ENCODE results near the gene LRRC8A.
"Not testable (repeated sequence)": the region's sequence is repeated elsewhere in the genome, so short reads cannot be mapped to it uniquely, and the experiment has no call there.

Gene LRRC8A

DNA sequence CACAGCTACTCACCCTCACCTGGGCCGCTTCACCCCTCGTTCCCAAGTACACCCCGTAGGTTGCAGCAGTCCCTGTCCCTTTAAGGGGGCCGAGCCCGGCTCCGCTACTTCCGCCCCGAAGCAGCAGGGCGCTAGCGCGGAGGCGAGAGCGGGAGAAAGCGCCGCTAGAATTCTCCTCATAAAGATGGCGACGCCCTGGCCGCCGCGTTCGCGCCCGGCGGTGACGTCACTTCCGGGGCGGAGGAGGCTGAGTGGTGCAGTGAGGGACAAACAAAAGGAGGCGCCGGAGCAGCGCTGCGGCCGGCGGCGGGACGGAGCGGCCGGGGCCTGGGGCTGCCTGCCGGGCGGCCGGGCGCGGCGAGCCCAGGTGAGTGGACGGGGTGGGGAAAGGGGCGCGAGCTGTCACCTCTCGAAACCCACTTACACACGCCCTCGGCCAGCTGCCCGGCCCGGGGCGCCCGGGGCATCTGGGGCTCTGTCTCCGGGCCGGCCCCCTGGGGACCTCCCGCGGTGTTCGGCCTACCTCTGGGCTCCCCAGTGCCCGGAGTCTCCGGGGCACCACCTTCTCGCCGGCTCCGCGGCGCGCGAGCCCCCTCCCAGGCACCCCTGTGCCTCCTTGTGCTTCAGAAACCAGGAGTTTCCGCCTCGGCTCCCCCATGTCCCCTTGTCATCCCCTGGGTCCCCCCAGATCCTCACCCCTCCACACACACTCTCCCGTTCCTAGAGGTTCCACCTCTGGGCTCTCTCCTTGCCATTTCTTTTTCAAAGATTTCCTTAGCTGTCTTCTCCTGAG is at the start of gene LRRC8A, which contains the start of gene KYAT1:
TSS of gene LRRC8A (plus strand) at position 250 of the 793 bp plus-strand sequence. CDS start 25,032 bp downstream, outside the sequence.
TSS of gene KYAT1 (minus strand) at position 67 of the 793 bp plus-strand sequence. CDS start 36,545 bp downstream, outside the sequence.
- Histone ChIP-seq H3K9me3 (ENCODE audit: control insufficient read depth in 5 of 5, low read length in 5 of 5) (no peaks in the 10 kb centered on the region), H3K36me3 (ENCODE audit: control insufficient read depth in 5 of 5, insufficient read depth in 5 of 5, low read length in 5 of 5) (peaks cover 0 to 19% (median 15%) of the 10 kb centered on the region in 5 donors), H3K27ac (ENCODE audit: low read depth, low read length) (peak within 1 kb of the TSS; percentile 84), H3K4me3 (ENCODE audit: low read depth in 1 of 5, low read length in 5 of 5) (peak within 1 kb of the TSS; percentile 76 to 94 (median 88)), H3K27me3 (ENCODE audit: control insufficient read depth in 5 of 5, insufficient read depth in 4 of 5, low read length in 5 of 5) (no peaks in the 10 kb centered on the region), H3K9ac (ENCODE audit: low read length in 5 of 5) (peak within 1 kb of the TSS; percentile 83 to 95 (median 87)), H3K4me1 (ENCODE audit: control insufficient read depth in 5 of 5, insufficient read depth in 5 of 5, low read length in 5 of 5) (peaks cover 16 to 69% (median 55%) of the 10 kb centered on the region in 5 donors)

DNA sequence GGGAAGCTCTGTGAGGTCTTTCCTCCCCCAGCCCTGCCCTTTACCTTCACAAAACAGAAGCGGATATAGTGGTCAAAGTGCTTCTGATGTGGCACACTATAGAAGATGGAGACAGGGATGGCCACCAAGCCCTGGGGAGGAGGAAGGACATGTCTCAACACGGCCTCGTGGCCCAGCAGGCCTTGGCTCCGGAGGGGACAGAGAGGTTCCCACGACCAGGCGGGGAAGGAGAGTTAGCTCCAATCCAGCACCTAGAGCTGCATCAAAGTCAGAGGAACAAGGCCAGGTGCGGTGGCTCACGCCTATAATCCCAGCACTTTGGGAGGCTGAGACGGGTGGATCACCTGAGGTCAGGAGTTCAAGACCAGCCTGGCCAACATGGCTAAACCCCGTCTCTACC is 48.2 kb upstream of the LRRC8A start:
- peaks cover 0 to 10% (median 5%) of the 10 kb centered on the region in 5 donors for H3K36me3 ChIP-seq (ENCODE audit: control insufficient read depth in 5 of 5, insufficient read depth in 5 of 5, low read length in 5 of 5)
- peaks cover 0 to 16% (median 13%) of the 10 kb centered on the region in 5 donors for H3K4me1 ChIP-seq (ENCODE audit: control insufficient read depth in 5 of 5, insufficient read depth in 5 of 5, low read length in 5 of 5)

DNA sequence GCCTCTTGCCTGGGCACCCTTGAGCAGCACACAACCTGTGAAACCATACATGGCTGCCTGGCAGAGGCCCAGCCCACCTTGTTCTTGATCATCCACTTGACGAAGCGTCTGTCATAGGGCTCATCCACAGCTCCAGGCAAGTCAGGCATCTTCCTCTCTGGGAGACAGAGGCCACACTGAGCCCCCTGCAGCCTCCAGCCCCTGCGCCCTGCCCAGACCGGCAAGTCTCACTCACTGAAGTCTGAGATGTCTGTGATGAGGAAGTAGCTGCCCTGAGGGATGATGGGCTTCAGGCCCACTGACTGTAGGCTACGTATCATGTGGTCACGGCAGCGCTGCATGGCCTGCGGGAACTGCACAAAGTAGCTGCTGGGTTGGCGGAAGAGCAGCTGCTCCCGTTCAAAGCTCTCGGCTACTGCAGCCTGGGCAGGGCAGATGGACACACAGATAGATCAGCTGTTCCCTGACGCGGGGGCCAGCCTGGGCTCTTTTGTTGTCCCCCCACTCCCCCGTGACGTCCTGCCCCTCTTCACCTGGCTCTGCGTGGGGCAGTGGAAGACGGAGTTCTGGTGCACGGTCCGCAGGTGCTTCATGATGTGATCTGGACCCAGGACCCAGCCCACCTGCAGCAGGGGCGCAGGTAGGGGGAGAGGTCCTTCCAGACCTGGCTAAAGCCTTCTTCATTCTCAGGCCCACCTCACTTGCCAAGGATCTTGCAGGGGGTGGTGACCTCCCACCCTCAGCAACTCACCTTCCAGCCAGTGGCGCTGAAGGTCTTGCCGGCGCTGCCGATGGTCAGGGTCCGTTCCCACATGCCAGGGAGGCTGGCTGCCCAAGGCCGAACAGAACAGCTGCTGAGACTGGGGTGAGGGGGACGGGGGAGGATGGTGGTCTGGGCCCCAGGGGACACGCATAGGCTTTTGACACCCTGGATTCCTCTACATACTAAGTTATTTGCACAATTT is 46.4 kb upstream of the LRRC8A start:
- no peaks in the 10 kb centered on the region for H3K27me3 ChIP-seq (ENCODE audit: control insufficient read depth in 5 of 5, insufficient read depth in 4 of 5, low read length in 5 of 5)
- no peaks in the 10 kb centered on the region for H3K4me1 ChIP-seq (ENCODE audit: control insufficient read depth in 5 of 5, insufficient read depth in 5 of 5, low read length in 5 of 5)
- no peaks in the 10 kb centered on the region for H3K9me3 ChIP-seq (ENCODE audit: control insufficient read depth in 5 of 5, low read length in 5 of 5)
- H3K9ac ChIP-seq (ENCODE audit: low read length in 5 of 5), result no peak overlapping the region
- no peak overlapping the region for H3K27ac ChIP-seq (ENCODE audit: low read depth, low read length)
- H3K36me3 ChIP-seq (ENCODE audit: control insufficient read depth in 5 of 5, insufficient read depth in 5 of 5, low read length in 5 of 5), result peaks cover 0 to 10% (median 5%) of the 10 kb centered on the region in 5 donors
- H3K4me3 ChIP-seq (ENCODE audit: low read depth in 1 of 5, low read length in 5 of 5), result no peak overlapping the region

More for the DNA sequence above, 48.2 kb upstream of the LRRC8A start:
- H3K9me3 ChIP-seq (ENCODE audit: control insufficient read depth in 5 of 5, low read length in 5 of 5), result no peaks in the 10 kb centered on the region
- H3K27ac ChIP-seq (ENCODE audit: low read depth, low read length), result no peak overlapping the region
- H3K9ac ChIP-seq (ENCODE audit: low read length in 5 of 5), result no peak overlapping the region
- H3K4me3 ChIP-seq (ENCODE audit: low read depth in 1 of 5, low read length in 5 of 5), result no peak overlapping the region
- no peaks in the 10 kb centered on the region for H3K27me3 ChIP-seq (ENCODE audit: control insufficient read depth in 5 of 5, insufficient read depth in 4 of 5, low read length in 5 of 5)

DNA sequence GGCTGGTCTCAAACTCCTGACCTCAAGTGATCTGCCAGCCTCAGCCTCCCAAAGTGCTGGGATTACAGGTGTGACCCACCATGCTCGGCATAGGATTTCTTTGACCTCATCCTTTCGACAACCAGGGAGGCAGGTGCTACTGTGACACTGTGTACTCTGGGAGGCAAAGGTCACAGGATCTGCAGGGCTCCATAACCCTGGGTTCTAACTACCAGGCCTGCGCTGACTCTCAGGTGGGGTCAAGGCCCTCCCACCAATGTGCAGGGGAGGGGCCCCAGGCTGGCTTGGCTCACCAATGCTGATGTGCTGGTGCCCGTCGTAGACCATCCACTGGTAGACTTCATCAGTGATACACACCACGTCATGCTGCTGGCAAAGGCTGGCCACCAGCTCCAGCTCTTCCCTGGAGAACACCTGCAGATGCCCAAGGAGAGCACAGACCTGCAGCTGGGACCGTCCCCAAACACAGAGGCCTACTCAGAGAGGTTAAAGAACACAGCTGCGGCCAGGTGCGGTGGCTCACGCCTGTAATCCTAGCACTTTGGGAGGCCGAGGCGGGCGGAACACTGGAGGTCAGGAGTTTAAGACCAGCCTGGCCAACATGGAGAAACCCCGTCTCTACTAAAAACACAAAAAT is 45.3 kb upstream of the LRRC8A start:
- Histone ChIP-seq H3K9me3 (ENCODE audit: control insufficient read depth in 5 of 5, low read length in 5 of 5) (no peaks in the 10 kb centered on the region), H3K4me3 (ENCODE audit: low read depth in 1 of 5, low read length in 5 of 5) (no peak overlapping the region), H3K36me3 (ENCODE audit: control insufficient read depth in 5 of 5, insufficient read depth in 5 of 5, low read length in 5 of 5) (peaks cover 0 to 10% (median 5%) of the 10 kb centered on the region in 5 donors), H3K9ac (ENCODE audit: low read length in 5 of 5) (no peak overlapping the region), H3K27me3 (ENCODE audit: control insufficient read depth in 5 of 5, insufficient read depth in 4 of 5, low read length in 5 of 5) (no peaks in the 10 kb centered on the region), H3K27ac (ENCODE audit: low read depth, low read length) (no peak overlapping the region), H3K4me1 (ENCODE audit: control insufficient read depth in 5 of 5, insufficient read depth in 5 of 5, low read length in 5 of 5) (no peaks in the 10 kb centered on the region)

DNA sequence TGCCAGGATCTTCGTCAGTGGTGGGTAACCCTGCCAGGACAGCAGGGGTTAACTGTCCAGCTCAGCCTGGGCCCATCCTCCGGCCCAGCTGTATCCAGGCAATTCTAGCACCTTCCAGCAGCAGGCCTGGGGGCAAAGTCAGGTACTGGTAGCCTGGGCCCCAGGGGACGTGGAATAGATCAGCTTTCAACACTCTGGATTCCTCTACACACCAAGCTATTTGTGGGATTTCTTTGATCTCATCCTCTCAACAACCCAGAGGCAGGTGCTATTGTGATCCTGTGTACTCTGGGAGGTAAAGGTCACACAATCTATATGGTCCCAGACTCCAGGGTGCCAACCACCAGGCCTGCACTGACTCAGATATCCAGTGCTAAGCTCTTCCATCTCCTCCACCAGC is 43.6 kb upstream of the LRRC8A start:
- H3K9me3 ChIP-seq (ENCODE audit: control insufficient read depth in 5 of 5, low read length in 5 of 5), result no peaks in the 10 kb centered on the region
- no peaks in the 10 kb centered on the region for H3K4me1 ChIP-seq (ENCODE audit: control insufficient read depth in 5 of 5, insufficient read depth in 5 of 5, low read length in 5 of 5)
- H3K36me3 ChIP-seq (ENCODE audit: control insufficient read depth in 5 of 5, insufficient read depth in 5 of 5, low read length in 5 of 5), result peaks cover 0 to 13% (median 6%) of the 10 kb centered on the region in 5 donors
- no peak overlapping the region for H3K27ac ChIP-seq (ENCODE audit: low read depth, low read length)
- H3K4me3 ChIP-seq (ENCODE audit: low read depth in 1 of 5, low read length in 5 of 5), result no peak overlapping the region
- H3K9ac ChIP-seq (ENCODE audit: low read length in 5 of 5), result no peak overlapping the region
- H3K27me3 ChIP-seq (ENCODE audit: control insufficient read depth in 5 of 5, insufficient read depth in 4 of 5, low read length in 5 of 5), result no peaks in the 10 kb centered on the region

DNA sequence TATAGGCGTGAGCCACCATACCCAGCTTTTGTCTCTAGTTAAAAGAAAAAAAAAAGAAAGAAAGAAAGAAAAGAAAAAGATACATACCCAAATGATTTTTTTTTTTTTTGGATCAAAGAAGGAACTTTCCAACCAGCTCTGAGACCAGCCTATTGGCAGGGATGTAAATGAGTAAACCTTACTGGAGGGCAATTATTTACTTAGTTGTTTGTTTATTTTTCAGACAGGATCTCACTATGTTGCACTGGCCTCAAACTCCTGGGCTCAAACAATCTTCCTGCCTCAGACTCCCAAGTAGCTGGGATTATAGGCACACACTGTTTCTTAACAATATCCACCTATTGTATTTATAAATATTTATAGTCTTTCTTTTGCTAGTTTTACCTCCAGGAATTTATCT is 41.4 kb upstream of the LRRC8A start:
- Histone ChIP-seq H3K9me3 (ENCODE audit: control insufficient read depth in 5 of 5, low read length in 5 of 5) (no peaks in the 10 kb centered on the region), H3K9ac (ENCODE audit: low read length in 5 of 5) (no peak overlapping the region), H3K36me3 (ENCODE audit: control insufficient read depth in 5 of 5, insufficient read depth in 5 of 5, low read length in 5 of 5) (peaks cover 0 to 9% (median 6%) of the 10 kb centered on the region in 5 donors), H3K4me3 (ENCODE audit: low read depth in 1 of 5, low read length in 5 of 5) (no peak overlapping the region), H3K27ac (ENCODE audit: low read depth, low read length) (no peak overlapping the region), H3K27me3 (ENCODE audit: control insufficient read depth in 5 of 5, insufficient read depth in 4 of 5, low read length in 5 of 5) (no peaks in the 10 kb centered on the region), H3K4me1 (ENCODE audit: control insufficient read depth in 5 of 5, insufficient read depth in 5 of 5, low read length in 5 of 5) (no peaks in the 10 kb centered on the region)

DNA sequence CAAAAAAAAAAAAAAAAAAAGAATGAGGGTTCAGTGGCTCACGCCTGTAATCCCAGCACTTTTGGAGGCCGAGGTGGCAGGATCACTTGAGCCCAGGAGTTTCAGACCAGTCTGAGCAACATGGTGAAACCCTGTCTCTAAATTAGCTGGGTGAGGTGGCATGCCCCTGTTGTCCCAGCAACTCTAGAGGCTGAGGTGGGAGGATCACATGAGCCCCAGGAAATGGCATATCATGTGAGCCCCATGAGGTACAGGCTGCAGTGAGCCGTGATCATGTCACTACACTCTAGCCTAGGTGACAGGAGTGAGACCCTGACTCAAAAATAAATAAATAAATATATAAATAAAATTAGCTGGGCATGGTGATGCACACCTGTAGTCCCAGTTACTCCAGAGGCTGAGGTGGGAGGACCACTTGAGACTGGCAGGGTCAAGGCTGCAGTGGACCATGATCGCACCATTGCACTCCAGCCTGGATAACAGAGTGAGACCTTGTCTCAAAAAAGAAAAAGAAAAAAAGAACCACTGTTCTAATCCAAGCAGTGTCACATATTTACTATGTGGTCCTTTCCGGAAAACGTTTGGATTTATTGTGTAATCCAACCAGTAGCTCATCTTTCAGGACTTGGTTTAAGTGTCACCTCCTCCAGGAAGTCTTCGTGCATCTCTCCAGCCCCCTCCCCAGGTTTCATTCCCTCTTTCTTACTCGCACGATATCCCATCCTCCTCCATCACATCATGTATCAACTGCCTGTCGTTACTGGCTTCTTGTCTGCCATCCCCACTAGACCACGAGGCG is 40.0 kb upstream of the LRRC8A start:
- Histone ChIP-seq H3K4me3 (ENCODE audit: low read depth in 1 of 5, low read length in 5 of 5) (no peak overlapping the region), H3K9ac (ENCODE audit: low read length in 5 of 5) (no peak overlapping the region), H3K9me3 (ENCODE audit: control insufficient read depth in 5 of 5, low read length in 5 of 5) (no peaks in the 10 kb centered on the region), H3K36me3 (ENCODE audit: control insufficient read depth in 5 of 5, insufficient read depth in 5 of 5, low read length in 5 of 5) (peaks cover 0 to 7% (median 6%) of the 10 kb centered on the region in 5 donors), H3K4me1 (ENCODE audit: control insufficient read depth in 5 of 5, insufficient read depth in 5 of 5, low read length in 5 of 5) (no peaks in the 10 kb centered on the region), H3K27me3 (ENCODE audit: control insufficient read depth in 5 of 5, insufficient read depth in 4 of 5, low read length in 5 of 5) (no peaks in the 10 kb centered on the region), H3K27ac (ENCODE audit: low read depth, low read length) (no peak overlapping the region)

DNA sequence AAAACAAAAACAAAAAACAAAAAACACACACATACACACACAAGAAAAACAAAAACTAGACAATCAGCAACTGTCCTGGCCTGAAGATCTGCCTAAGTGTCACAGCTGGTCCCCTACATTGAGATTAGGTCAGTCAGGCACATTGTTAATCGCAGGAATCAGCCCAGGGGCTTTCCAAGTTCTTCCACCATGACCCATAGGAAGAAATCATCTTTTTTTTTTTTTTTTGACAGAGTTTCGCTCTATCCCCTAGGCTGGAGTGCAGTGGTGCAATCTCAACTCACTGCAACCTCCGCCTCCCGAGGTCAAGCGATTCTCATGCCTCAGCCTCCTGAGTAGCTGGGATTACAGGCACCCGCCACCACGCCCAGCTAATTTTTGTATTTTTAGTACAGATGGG is 38.8 kb upstream of the LRRC8A start:
- H3K4me3 ChIP-seq (ENCODE audit: low read depth in 1 of 5, low read length in 5 of 5); H3K9me3 ChIP-seq (ENCODE audit: control insufficient read depth in 5 of 5, low read length in 5 of 5); H3K27me3 ChIP-seq (ENCODE audit: control insufficient read depth in 5 of 5, insufficient read depth in 4 of 5, low read length in 5 of 5); H3K9ac ChIP-seq (ENCODE audit: low read length in 5 of 5); H3K27ac ChIP-seq (ENCODE audit: low read depth, low read length); H3K36me3 ChIP-seq (ENCODE audit: control insufficient read depth in 5 of 5, insufficient read depth in 5 of 5, low read length in 5 of 5); H3K4me1 ChIP-seq (ENCODE audit: control insufficient read depth in 5 of 5, insufficient read depth in 5 of 5, low read length in 5 of 5): not testable (repeated sequence)
